ENCODE results near the gene BBS9.

GRCh38 chr7:33422141-33422540 is 292.8 kb downstream of the BBS9 start:
- TF ChIP-seq, protein P1, sequence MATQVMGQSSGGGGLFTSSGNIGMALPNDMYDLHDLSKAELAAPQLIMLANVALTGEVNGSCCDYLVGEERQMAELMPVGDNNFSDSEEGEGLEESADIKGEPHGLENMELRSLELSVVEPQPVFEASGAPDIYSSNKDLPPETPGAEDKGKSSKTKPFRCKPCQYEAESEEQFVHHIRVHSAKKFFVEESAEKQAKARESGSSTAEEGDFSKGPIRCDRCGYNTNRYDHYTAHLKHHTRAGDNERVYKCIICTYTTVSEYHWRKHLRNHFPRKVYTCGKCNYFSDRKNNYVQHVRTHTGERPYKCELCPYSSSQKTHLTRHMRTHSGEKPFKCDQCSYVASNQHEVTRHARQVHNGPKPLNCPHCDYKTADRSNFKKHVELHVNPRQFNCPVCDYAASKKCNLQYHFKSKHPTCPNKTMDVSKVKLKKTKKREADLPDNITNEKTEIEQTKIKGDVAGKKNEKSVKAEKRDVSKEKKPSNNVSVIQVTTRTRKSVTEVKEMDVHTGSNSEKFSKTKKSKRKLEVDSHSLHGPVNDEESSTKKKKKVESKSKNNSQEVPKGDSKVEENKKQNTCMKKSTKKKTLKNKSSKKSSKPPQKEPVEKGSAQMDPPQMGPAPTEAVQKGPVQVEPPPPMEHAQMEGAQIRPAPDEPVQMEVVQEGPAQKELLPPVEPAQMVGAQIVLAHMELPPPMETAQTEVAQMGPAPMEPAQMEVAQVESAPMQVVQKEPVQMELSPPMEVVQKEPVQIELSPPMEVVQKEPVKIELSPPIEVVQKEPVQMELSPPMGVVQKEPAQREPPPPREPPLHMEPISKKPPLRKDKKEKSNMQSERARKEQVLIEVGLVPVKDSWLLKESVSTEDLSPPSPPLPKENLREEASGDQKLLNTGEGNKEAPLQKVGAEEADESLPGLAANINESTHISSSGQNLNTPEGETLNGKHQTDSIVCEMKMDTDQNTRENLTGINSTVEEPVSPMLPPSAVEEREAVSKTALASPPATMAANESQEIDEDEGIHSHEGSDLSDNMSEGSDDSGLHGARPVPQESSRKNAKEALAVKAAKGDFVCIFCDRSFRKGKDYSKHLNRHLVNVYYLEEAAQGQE (IDR thresholded peaks at IDR 0.05; ENCODE audit: insufficient read depth in 1 of 2, low read depth in 2 of 2, low read length in 2 of 2): no peak
- TF ChIP-seq POLR2AphosphoS5 (IDR thresholded peaks at IDR 0.05; ENCODE audit: low read depth, low read length) (no peak), SIN3A (IDR thresholded peaks at IDR 0.05; ENCODE audit: borderline replicate concordance, insufficient read depth, low read length) (no peak), TAF1 (IDR thresholded peaks at IDR 0.05; ENCODE audit: borderline replicate concordance, insufficient read depth, low read length) (no peak)
